ENCODE measurements around the gene UPF2. TPM values are rescaled to one million over a fixed set of nuclear protein-coding genes. Genes with fewer than 3 reads are reported as not detected.

The UPF2 gene
- total and polyA plus RNA-seq, 10 of the 15 experiments (the other 5 are each of a cell fraction or from before 2014, with no cell fraction given) = 21.0 to 44.4 (median 25.9) TPM

GRCh38 chr10:12081879-12082557 lies 39.4 kb upstream of the UPF2 start:
- 82% methylated on average over 6 of the region's 6 CpGs for WGBS (ENCODE audit: insufficient coverage, insufficient replicate concordance, low lambda C conversion rate, missing lambda C conversion rate)
- no peak for FAIRE-seq
- peaks cover 13% of the 10 kb centered on the region for H3K4me1 ChIP-seq (ENCODE audit: control insufficient read depth, insufficient read depth, low read length)
- no TSS peak for BruUV-seq (replicated peaks)
- RAD21 ChIA-PET (ENCODE audit: unreplicated experiment) = no interaction called here
- CTCF ChIA-PET = no interaction called here
- no peak overlapping the region for H2AFZ ChIP-seq (ENCODE audit: control insufficient read depth, low read depth, low read length)
- H3K36me3 ChIP-seq (ENCODE audit: control insufficient read depth in 2 of 2, insufficient read depth in 2 of 2, low read length in 1 of 2) = peaks cover 0 to 6% of the 10 kb centered on the region in 2 experiments; a peak in 2 of 4 replicates
- no peak overlapping the region for H3K27ac ChIP-seq (ENCODE audit: control insufficient read depth, insufficient read depth)
- no peaks in the 10 kb centered on the region for H3K27me3 ChIP-seq (replicated peaks in 1 of 2; ENCODE audit: control insufficient read depth in 2 of 2, insufficient read depth in 2 of 2, low read length in 1 of 2)
- in situ Hi-C loops (cut with MboI) = no loop called here
- POLR2A ChIA-PET = interaction anchor here (0.9 kb wide), 1 partner anchor 11 kb away, joined by 4 read pairs; no protein-coding TSS in a partner anchor
- peaks cover 3% of the 10 kb centered on the region; the same call in 1 of the 2 replicates for H3K79me2 ChIP-seq (ENCODE audit: control insufficient read depth, insufficient read depth, low read length)
- no peaks in the 10 kb centered on the region for H3K9me3 ChIP-seq (replicated peaks; ENCODE audit: control insufficient read depth, insufficient read depth, low read length)
- DNase-seq (ENCODE audit: low read depth, low spot score) = no peak
- TF ChIP-seq BCL3 (IDR thresholded peaks at IDR 0.05; ENCODE audit: borderline replicate concordance, insufficient read depth, low read depth, low read length, poor library complexity, severe bottlenecking) = peak; percentile 46
- TF ChIP-seq TCF3 (IDR thresholded peaks at IDR 0.05; ENCODE audit: borderline replicate concordance, insufficient read depth, low read depth, low read length) = no peak
- no peak for TF ChIP-seq BRCA1 (IDR thresholded peaks at IDR 0.05; ENCODE audit: low read depth, low read length)
- no peak for TF ChIP-seq MTA3 (IDR thresholded peaks at IDR 0.05; ENCODE audit: borderline replicate concordance, low read length)
- SMC1A ChIA-PET (ENCODE audit: uncharacterized antibody, unreplicated experiment) = no interaction called here
- ATAC-seq = no peak
- H3K4me3 ChIP-seq = no peak overlapping the region
- H3K4me2 ChIP-seq (ENCODE audit: control insufficient read depth, insufficient read depth) = no peak overlapping the region
- intact Hi-C loops (cut with micrococcal nuclease; ENCODE audit: unreplicated experiment) = no loop called here
- H4K20me1 ChIP-seq (ENCODE audit: control insufficient read depth, insufficient read depth) = no peaks in the 10 kb centered on the region
- no peak overlapping the region for H3K9ac ChIP-seq (ENCODE audit: control insufficient read depth, insufficient read depth, low read length)

GRCh38 chr10:12081470-12081869 lies 38.9 kb upstream of the UPF2 start:
- no peak overlapping the region for H3K9ac ChIP-seq (ENCODE audit: control insufficient read depth, insufficient read depth, low read length)
- peaks cover 15% of the 10 kb centered on the region for H3K4me1 ChIP-seq (ENCODE audit: control insufficient read depth, insufficient read depth, low read length)
- CTCF ChIA-PET = no interaction called here
- H3K27ac ChIP-seq (ENCODE audit: control insufficient read depth, insufficient read depth) = no peak overlapping the region
- FAIRE-seq (no peak), DNase-seq (ENCODE audit: low read depth, low spot score) (no peak), ATAC-seq (no peak)
- in situ Hi-C loops (cut with MboI) = no loop called here
- H3K79me2 ChIP-seq (ENCODE audit: control insufficient read depth, insufficient read depth, low read length) = peaks cover 4% of the 10 kb centered on the region
- 94% methylated on average over 8 of the region's 8 CpGs for WGBS (ENCODE audit: insufficient coverage, insufficient replicate concordance, low lambda C conversion rate, missing lambda C conversion rate)
- H3K36me3 ChIP-seq (ENCODE audit: control insufficient read depth in 2 of 2, insufficient read depth in 2 of 2, low read length in 1 of 2) = peaks cover 0 to 3% of the 10 kb centered on the region in 2 experiments; a peak in 2 of 4 replicates
- TSS peak; percentile 25 for BruUV-seq (replicated peaks)
- intact Hi-C loops (cut with micrococcal nuclease; ENCODE audit: unreplicated experiment) = no loop called here
- no peak overlapping the region for H2AFZ ChIP-seq (ENCODE audit: control insufficient read depth, low read depth, low read length)
- RAD21 ChIA-PET (ENCODE audit: unreplicated experiment) = no interaction called here
- H3K27me3 ChIP-seq (replicated peaks in 1 of 2; ENCODE audit: control insufficient read depth in 2 of 2, insufficient read depth in 2 of 2, low read length in 1 of 2) = no peaks in the 10 kb centered on the region
- no peaks in the 10 kb centered on the region for H4K20me1 ChIP-seq (ENCODE audit: control insufficient read depth, insufficient read depth)
- POLR2A ChIA-PET = interaction anchor here (0.6 to 0.9 kb wide), 2 partner anchors 11 to 41 kb away, joined by 3 to 4 read pairs; no protein-coding TSS in a partner anchor
- H3K9me3 ChIP-seq (replicated peaks; ENCODE audit: control insufficient read depth, insufficient read depth, low read length) = no peaks in the 10 kb centered on the region
- SMC1A ChIA-PET (ENCODE audit: uncharacterized antibody, unreplicated experiment) = no interaction called here
- no peak overlapping the region for H3K4me3 ChIP-seq
- H3K4me2 ChIP-seq (ENCODE audit: control insufficient read depth, insufficient read depth) = no peak overlapping the region
- no peak for TF ChIP-seq BCLAF1 (IDR thresholded peaks at IDR 0.05)
- TF ChIP-seq IKZF2 (IDR thresholded peaks at IDR 0.05) = no peak
- TF ChIP-seq EP300 (IDR thresholded peaks at IDR 0.05; ENCODE audit: borderline replicate concordance in 1 of 2, control insufficient read depth in 1 of 2, low read depth in 2 of 2, low read length in 2 of 2) = no peak
- TF ChIP-seq ZNF24 (IDR thresholded peaks at IDR 0.05) = no peak
- no peak for TF ChIP-seq POLR2AphosphoS5 (IDR thresholded peaks at IDR 0.05; ENCODE audit: low read length)
- no peak for TF ChIP-seq KDM1A (IDR thresholded peaks at IDR 0.05; ENCODE audit: borderline replicate concordance)
- no peak for TF ChIP-seq IRF3 (IDR thresholded peaks at IDR 0.05)

Data from GM12878 (cell line).